C4-2B (cell line): ENCODE data around the gene OXSR1.

ENCODE experiments used
- CTCF ChIP-seq: fragments of 450-650 bp; conservative IDR thresholded peaks from 2 replicates; pipeline ENCODE4 v1.5.1; 2017; ENCODE audit warnings: mild to moderate bottlenecking
- ZFX ChIP-seq: fragments of 450-650 bp; IDR thresholded peaks from 2 replicates; pipeline ENCODE4 v1.6.1; 2017

GRCh38 chr3:38118421-38119247 lies 46.7 kb upstream of the OXSR1 start:
- TF ChIP-seq CTCF = no peak
- TF ChIP-seq ZFX = no peak
